ENCODE measurements around the gene SGF29. TPM values are rescaled to one million over a fixed set of nuclear protein-coding genes. Genes with fewer than 3 reads are reported as not detected.
"Not testable (repeated sequence)": the region's sequence is repeated elsewhere in the genome, so short reads cannot be mapped to it uniquely, and the experiment has no call there.

Gene SGF29
- total RNA-seq, 1 donor from 2014 or later: 18.6 TPM

- TF ChIP-seq CTCF (IDR thresholded peaks at IDR 0.05; ENCODE audit: unreplicated experiment): no peak
- Mint-ChIP-seq H3K4me1 (ENCODE audit: unreplicated experiment) (no peaks in the 10 kb centered on the region), H3K27ac (ENCODE audit: unreplicated experiment) (no peak overlapping the region), H3K27me3 (ENCODE audit: unreplicated experiment) (peaks cover 4% of the 10 kb centered on the region), H3K9me3 (ENCODE audit: unreplicated experiment) (no peaks in the 10 kb centered on the region), H3K4me3 (ENCODE audit: unreplicated experiment) (no peak overlapping the region), H3K36me3 (ENCODE audit: low read depth, unreplicated experiment) (no peaks in the 10 kb centered on the region)
- no peak for DNase-seq (ENCODE audit: low spot score)
Observed at GRCh38 chr16:28610595-28611191, 57.0 kb downstream of the SGF29 start.

GRCh38 chr16:28612359-28613280 lies 58.9 kb downstream of the SGF29 start:
- H3K27ac Mint-ChIP-seq (ENCODE audit: unreplicated experiment); DNase-seq (ENCODE audit: low spot score); H3K4me1 Mint-ChIP-seq (ENCODE audit: unreplicated experiment); H3K27me3 Mint-ChIP-seq (ENCODE audit: unreplicated experiment); H3K36me3 Mint-ChIP-seq (ENCODE audit: low read depth, unreplicated experiment); H3K4me3 Mint-ChIP-seq (ENCODE audit: unreplicated experiment); H3K9me3 Mint-ChIP-seq (ENCODE audit: unreplicated experiment): not testable (repeated sequence)

- not testable (repeated sequence) for H3K27ac Mint-ChIP-seq (ENCODE audit: unreplicated experiment); H3K27me3 Mint-ChIP-seq (ENCODE audit: unreplicated experiment); H3K4me1 Mint-ChIP-seq (ENCODE audit: unreplicated experiment); DNase-seq (ENCODE audit: low spot score); H3K4me3 Mint-ChIP-seq (ENCODE audit: unreplicated experiment); H3K36me3 Mint-ChIP-seq (ENCODE audit: low read depth, unreplicated experiment); H3K9me3 Mint-ChIP-seq (ENCODE audit: unreplicated experiment)
Observed at GRCh38 chr16:28613912-28614311, 60.2 kb downstream of the SGF29 start.

GRCh38 chr16:28614561-28614960 lies 60.8 kb downstream of the SGF29 start:
- H3K27me3 Mint-ChIP-seq (ENCODE audit: unreplicated experiment); H3K9me3 Mint-ChIP-seq (ENCODE audit: unreplicated experiment); H3K4me3 Mint-ChIP-seq (ENCODE audit: unreplicated experiment); H3K27ac Mint-ChIP-seq (ENCODE audit: unreplicated experiment); H3K36me3 Mint-ChIP-seq (ENCODE audit: low read depth, unreplicated experiment); DNase-seq (ENCODE audit: low spot score); H3K4me1 Mint-ChIP-seq (ENCODE audit: unreplicated experiment): not testable (repeated sequence)

GRCh38 chr16:28615486-28616223 lies 61.9 kb downstream of the SGF29 start:
- DNase-seq (ENCODE audit: low spot score): peak; percentile 49
- H3K36me3 Mint-ChIP-seq (ENCODE audit: low read depth, unreplicated experiment): not testable (repeated sequence)

GRCh38 chr16:28616224-28616577 lies 62.5 kb downstream of the SGF29 start:
- H3K36me3 Mint-ChIP-seq (ENCODE audit: low read depth, unreplicated experiment); H3K4me3 Mint-ChIP-seq (ENCODE audit: unreplicated experiment); H3K9me3 Mint-ChIP-seq (ENCODE audit: unreplicated experiment); DNase-seq (ENCODE audit: low spot score); H3K27me3 Mint-ChIP-seq (ENCODE audit: unreplicated experiment); H3K27ac Mint-ChIP-seq (ENCODE audit: unreplicated experiment); H3K4me1 Mint-ChIP-seq (ENCODE audit: unreplicated experiment): not testable (repeated sequence)

More at GRCh38 chr16:28615486-28616223, 61.9 kb downstream of the SGF29 start:
- TF ChIP-seq CTCF (IDR thresholded peaks at IDR 0.05; ENCODE audit: unreplicated experiment): peak; percentile 22
- not testable (repeated sequence) for H3K4me1 Mint-ChIP-seq (ENCODE audit: unreplicated experiment); H3K9me3 Mint-ChIP-seq (ENCODE audit: unreplicated experiment); H3K27me3 Mint-ChIP-seq (ENCODE audit: unreplicated experiment); H3K27ac Mint-ChIP-seq (ENCODE audit: unreplicated experiment); H3K4me3 Mint-ChIP-seq (ENCODE audit: unreplicated experiment)

Measured in endothelial cell (in vitro differentiated cells).